SK-N-SH (cell line): Measurements from ENCODE around the gene CYP2B6. TPM values are rescaled to one million over a fixed set of nuclear protein-coding genes. Genes with fewer than 3 reads are reported as not detected.

Experiments
- CTCF ChIA-PET: fragments of 300-600, 350-600 bp; formaldehyde crosslinking; extraction: SDS; loops from one replicate; lab custom pipeline; 2021; lab: Yijun Ruan, JAX
- POLR2A ChIA-PET: fragments of 350-600 bp; sonication (Branson Sonifier 250); formaldehyde crosslinking; extraction: SDS; loops from one replicate; lab custom pipeline; 2020; ENCODE audit warnings: antibody characterized with exemption, inconsistent platforms; lab: Yijun Ruan, JAX
- DNase-seq: peaks from one replicate; pipeline ENCODE4 v3.0.0; 2012
- H2AFZ ChIP-seq: fragments of 200-600 bp; sonication (generic); 2 replicates; pipeline ENCODE4 v1.8.1; 2016; ENCODE audit warnings: antibody characterized with exemption, mild to moderate bottlenecking, low read depth
- H3F3A ChIP-seq: fragments of 200-600 bp; sonication (generic); replicated peaks from 2 replicates; pipeline ENCODE3; 2016; ENCODE audit warnings: antibody characterized with exemption, mild to moderate bottlenecking; ENCODE audit not compliant: insufficient read depth
- H3K27ac ChIP-seq, 2 experiments: fragments of 200-500 bp in 1 of 2; fragments of 200-600 bp in 1 of 2; sonication (Bioruptor generic) in 1 of 2; sonication (generic), shearing (Covaris generic) in 1 of 2; 2 replicates each; pipeline versions ENCODE4 v1.5.1 to v1.6.1; 2014 to 2016; ENCODE audit warnings: low read depth in 2 of 2, inconsistent platforms in 1 of 2, low read length in 1 of 2, mild to moderate bottlenecking in 1 of 2, mixed read lengths in 1 of 2
- H3K27me3 ChIP-seq: fragments of 200-600 bp; sonication (generic), shearing (Covaris generic); 2 replicates; pipeline ENCODE4 v1.6.1; 2016; ENCODE audit warnings: mixed run types; ENCODE audit not compliant: insufficient read depth
- H3K36me3 ChIP-seq, 2 experiments: fragments of 200-500 bp in 1 of 2; fragments of 200-600 bp in 1 of 2; sonication (Bioruptor generic) in 1 of 2; sonication (generic) in 1 of 2; replicated peaks in 1 of 2; 2 replicates each; pipeline versions ENCODE3 to v1.5.1; 2014 to 2016; ENCODE audit warnings: low read length in 1 of 2, mild to moderate bottlenecking in 1 of 2; ENCODE audit not compliant: insufficient read depth in 2 of 2, control insufficient read depth in 1 of 2
- H3K4me1 ChIP-seq, 2 experiments: fragments of 200-500 bp in 1 of 2; fragments of 200-600 bp in 1 of 2; sonication (Bioruptor generic) in 1 of 2; sonication (generic), shearing (Covaris generic) in 1 of 2; 2 replicates each; pipeline versions ENCODE4 v1.5.1 to v1.6.1; 2014 to 2016; ENCODE audit warnings: low read depth in 1 of 2, low read length in 1 of 2, mixed run types in 1 of 2; ENCODE audit not compliant: insufficient read depth in 2 of 2, control insufficient read depth in 1 of 2
- H3K4me2 ChIP-seq: fragments of 200-600 bp; sonication (generic), shearing (Covaris generic); 2 replicates; pipeline ENCODE4 v1.6.1; 2017; ENCODE audit warnings: mixed run types
- H3K4me3 ChIP-seq, 2 experiments: fragments of 200-500 bp in 1 of 2; fragments of 200-600 bp in 1 of 2; sonication (Bioruptor generic) in 1 of 2; sonication (generic), shearing (Covaris generic) in 1 of 2; 2 replicates each; pipeline versions ENCODE4 v1.5.1 to v1.8.1; 2014 to 2016; ENCODE audit warnings: low read depth in 2 of 2, inconsistent platforms in 1 of 2, low read length in 1 of 2, mild to moderate bottlenecking in 1 of 2, mixed read lengths in 1 of 2, moderate library complexity in 1 of 2
- H3K79me2 ChIP-seq: fragments of 200-600 bp; sonication (generic); 2 replicates; pipeline ENCODE4 v1.8.1; 2017; ENCODE audit warnings: mild to moderate bottlenecking; ENCODE audit not compliant: insufficient read depth
- H3K9ac ChIP-seq: fragments of 200-600 bp; sonication (generic); 2 replicates; pipeline ENCODE4 v1.6.1; 2017; ENCODE audit warnings: mixed run types
- H3K9me2 ChIP-seq: fragments of 200-600 bp; sonication (generic); 2 replicates; pipeline ENCODE4 v1.6.1; 2017; ENCODE audit warnings: mixed run types
- H3K9me3 ChIP-seq: fragments of 200-600 bp; sonication (generic); 2 replicates; pipeline ENCODE4 v1.6.1; 2017; ENCODE audit warnings: mixed run types, mild to moderate bottlenecking, moderate library complexity
- H4K20me1 ChIP-seq: fragments of 200-600 bp; sonication (generic); 2 replicates; pipeline ENCODE4 v1.6.1; 2017; ENCODE audit warnings: mild to moderate bottlenecking, mixed run types; ENCODE audit not compliant: insufficient read depth
- ELF1 ChIP-seq: IDR thresholded peaks from 2 replicates; pipeline ENCODE4 v1.4.0; 2012
- FOSL2 ChIP-seq: IDR thresholded peaks from 2 replicates; pipeline ENCODE4 v1.4.0; 2012; ENCODE audit warnings: low read depth, mild to moderate bottlenecking, moderate library complexity, borderline replicate concordance
- FOXJ3 ChIP-seq: sonication (generic); formaldehyde crosslinking; IDR thresholded peaks from 2 replicates; pipeline ENCODE4 v1.5.1; 2020; ENCODE audit warnings: mild to moderate bottlenecking, missing genetic modification reagents
- FOXM1 ChIP-seq: IDR thresholded peaks from 2 replicates; pipeline ENCODE4 v1.4.0; 2012; ENCODE audit warnings: low read depth, mild to moderate bottlenecking
- JUND ChIP-seq: IDR thresholded peaks from 2 replicates; pipeline ENCODE4 v1.4.0; 2012
- MXI1 ChIP-seq: IDR thresholded peaks from 2 replicates; pipeline ENCODE4 v1.6.1; 2012; ENCODE audit warnings: mild to moderate bottlenecking, low read depth, low read length, improper control_type of control experiment
- NFIC ChIP-seq: IDR thresholded peaks from 2 replicates; pipeline ENCODE4 v1.4.0; 2012; ENCODE audit warnings: borderline replicate concordance
- POLR2AphosphoS5 ChIP-seq: IDR thresholded peaks from 2 replicates; pipeline ENCODE4 v1.6.1; 2012; ENCODE audit warnings: low read depth, low read length
- RAD21 ChIP-seq: IDR thresholded peaks from 2 replicates; pipeline ENCODE4 v1.6.1; 2012; ENCODE audit warnings: mild to moderate bottlenecking, low read length
- RXRA ChIP-seq: IDR thresholded peaks from 2 replicates; pipeline ENCODE4 v1.4.0; 2012; ENCODE audit warnings: low read depth, mild to moderate bottlenecking, borderline replicate concordance
- SMC3 ChIP-seq: IDR thresholded peaks from 2 replicates; pipeline ENCODE4 v1.6.1; 2012; ENCODE audit warnings: low read depth, low read length, improper control_type of control experiment
- TAF1 ChIP-seq: IDR thresholded peaks from 2 replicates; pipeline ENCODE4 v1.6.1; 2012; ENCODE audit warnings: low read depth, mild to moderate bottlenecking, low read length, moderate library complexity, borderline replicate concordance
- YY1 ChIP-seq: IDR thresholded peaks from 2 replicates; pipeline ENCODE4 v1.4.0; 2012; ENCODE audit warnings: low read depth, mild to moderate bottlenecking
- WGBS: methylation state at CpG from one replicate; pipeline ENCODE4 v1.1.6; 2017; ENCODE audit warnings: low lambda C conversion rate; 5-methylcytosine and 5-hydroxymethylcytosine counted together
- polyA plus RNA-seq, 3 experiments: library from polyadenylated mRNA; depleted of rRNA; stranded (reverse); fragments of >200 nt; gene quantifications; 2 replicates each; pipeline ENCODE4 v1.2.3, GENCODE V29; 2012
- TF ChIP-seq, protein P1 (sequence below): fragments of 200-600 bp; sonication (generic); IDR thresholded peaks from 2 replicates; pipeline ENCODE4 v1.6.1; 2017; ENCODE audit warnings: antibody characterized with exemption, mild to moderate bottlenecking, moderate library complexity
- TF ChIP-seq, protein P2 (sequence below): IDR thresholded peaks from 2 replicates; pipeline ENCODE4 v1.4.0; 2012; ENCODE audit warnings: low read depth
- TF ChIP-seq, protein P3 (sequence below): IDR thresholded peaks from 2 replicates; pipeline ENCODE4 v1.4.0; 2012; ENCODE audit warnings: low read depth, borderline replicate concordance
- TF ChIP-seq, protein P4 (sequence below): fragments of 150-350 bp; IDR thresholded peaks from 2 replicates; pipeline ENCODE4 v1.6.1; 2016; ENCODE audit warnings: mild to moderate bottlenecking, low read depth, low read length
- TF ChIP-seq, protein P5 (sequence below): IDR thresholded peaks from 2 replicates; pipeline ENCODE4 v1.4.0; 2012; ENCODE audit warnings: low read depth, borderline replicate concordance

Gene CYP2B6
- polyA plus RNA-seq, 1 of the 3 experiments (the other 2 are of a cell fraction) = not detected

DNA sequence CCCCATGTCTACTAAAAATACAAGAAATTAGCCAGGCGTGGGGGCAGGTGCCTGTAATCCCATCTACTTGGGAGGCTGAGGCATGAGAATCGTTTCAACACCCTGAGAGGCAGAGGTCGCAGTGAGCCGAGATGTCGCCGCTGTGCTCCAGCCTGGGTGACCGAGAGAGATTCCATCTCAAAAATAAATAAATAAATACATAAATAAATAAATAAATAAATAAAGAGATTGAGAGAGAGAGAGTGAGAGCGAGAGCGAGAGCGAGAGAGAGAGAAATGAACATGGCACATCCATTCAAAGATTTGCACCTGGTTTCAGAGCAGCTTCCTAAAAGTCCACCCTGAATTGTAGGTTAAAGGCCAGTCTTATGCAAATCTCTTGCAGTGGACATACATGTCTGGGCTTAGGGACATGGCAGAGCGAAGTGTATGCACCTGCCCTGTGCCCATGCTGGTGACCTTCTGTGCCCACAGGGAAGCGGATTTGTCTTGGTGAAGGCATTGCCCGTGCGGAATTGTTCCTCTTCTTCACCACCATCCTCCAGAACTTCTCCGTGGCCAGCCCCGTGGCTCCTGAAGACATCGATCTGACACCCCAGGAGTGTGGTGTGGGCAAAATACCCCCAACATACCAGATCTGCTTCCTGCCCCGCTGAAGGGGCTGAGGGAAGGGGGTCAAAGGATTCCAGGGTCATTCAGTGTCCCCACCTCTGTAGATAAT is 42.3 kb upstream of the CYP2B6 start (continued):
- TF ChIP-seq FOSL2 = no peak
- TF ChIP-seq NFIC = no peak

DNA sequence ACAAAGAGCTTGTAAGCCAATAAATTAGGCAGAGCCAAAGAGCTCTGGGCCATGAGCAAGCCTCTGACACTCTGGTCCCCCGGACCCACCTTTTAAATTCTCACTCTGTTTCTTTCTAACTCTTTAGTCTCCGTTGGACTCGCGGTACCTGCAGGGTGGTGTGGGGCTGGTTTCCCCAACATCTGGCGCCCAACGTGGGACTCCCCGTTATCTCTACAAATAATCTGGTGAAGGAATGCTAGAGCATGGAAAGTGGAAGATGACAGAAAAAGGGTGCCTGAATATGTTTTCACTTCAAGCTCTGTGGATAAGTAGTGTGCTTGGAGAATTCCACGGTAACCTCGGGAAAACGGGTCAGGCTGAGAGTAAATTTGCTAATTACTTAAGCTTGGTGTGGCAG is 36.5 kb upstream of the CYP2B6 start:
- DNase-seq = no peak
- Histone ChIP-seq H3K9me2 (no peaks in the 10 kb centered on the region), H4K20me1 (no peaks in the 10 kb centered on the region), H3F3A (no peaks in the 10 kb centered on the region), H3K36me3 (no peaks in the 10 kb centered on the region), H3K4me1 (no peaks in the 10 kb centered on the region), H2AFZ (no peak overlapping the region), H3K4me2 (no peak overlapping the region), H3K27me3 (peaks cover 23% of the 10 kb centered on the region; the same call in 1 of the 2 replicates), H3K9me3 (0 out of 2 replicates have a peak, but pooled peaks cover 8% of the 10 kb centered on the region), H3K4me3 (no peak overlapping the region), H3K9ac (no peak overlapping the region), H3K79me2 (no peaks in the 10 kb centered on the region), H3K27ac (no peak overlapping the region)
- TF ChIP-seq, protein P1, sequence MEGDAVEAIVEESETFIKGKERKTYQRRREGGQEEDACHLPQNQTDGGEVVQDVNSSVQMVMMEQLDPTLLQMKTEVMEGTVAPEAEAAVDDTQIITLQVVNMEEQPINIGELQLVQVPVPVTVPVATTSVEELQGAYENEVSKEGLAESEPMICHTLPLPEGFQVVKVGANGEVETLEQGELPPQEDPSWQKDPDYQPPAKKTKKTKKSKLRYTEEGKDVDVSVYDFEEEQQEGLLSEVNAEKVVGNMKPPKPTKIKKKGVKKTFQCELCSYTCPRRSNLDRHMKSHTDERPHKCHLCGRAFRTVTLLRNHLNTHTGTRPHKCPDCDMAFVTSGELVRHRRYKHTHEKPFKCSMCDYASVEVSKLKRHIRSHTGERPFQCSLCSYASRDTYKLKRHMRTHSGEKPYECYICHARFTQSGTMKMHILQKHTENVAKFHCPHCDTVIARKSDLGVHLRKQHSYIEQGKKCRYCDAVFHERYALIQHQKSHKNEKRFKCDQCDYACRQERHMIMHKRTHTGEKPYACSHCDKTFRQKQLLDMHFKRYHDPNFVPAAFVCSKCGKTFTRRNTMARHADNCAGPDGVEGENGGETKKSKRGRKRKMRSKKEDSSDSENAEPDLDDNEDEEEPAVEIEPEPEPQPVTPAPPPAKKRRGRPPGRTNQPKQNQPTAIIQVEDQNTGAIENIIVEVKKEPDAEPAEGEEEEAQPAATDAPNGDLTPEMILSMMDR = no peak
- TF ChIP-seq, protein P2, sequence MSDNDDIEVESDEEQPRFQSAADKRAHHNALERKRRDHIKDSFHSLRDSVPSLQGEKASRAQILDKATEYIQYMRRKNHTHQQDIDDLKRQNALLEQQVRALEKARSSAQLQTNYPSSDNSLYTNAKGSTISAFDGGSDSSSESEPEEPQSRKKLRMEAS = no peak
- no peak for TF ChIP-seq ELF1
- TF ChIP-seq FOXJ3 (CRISPR knock-in tag) = no peak
- no peak for TF ChIP-seq POLR2AphosphoS5
- TF ChIP-seq, protein P3, sequence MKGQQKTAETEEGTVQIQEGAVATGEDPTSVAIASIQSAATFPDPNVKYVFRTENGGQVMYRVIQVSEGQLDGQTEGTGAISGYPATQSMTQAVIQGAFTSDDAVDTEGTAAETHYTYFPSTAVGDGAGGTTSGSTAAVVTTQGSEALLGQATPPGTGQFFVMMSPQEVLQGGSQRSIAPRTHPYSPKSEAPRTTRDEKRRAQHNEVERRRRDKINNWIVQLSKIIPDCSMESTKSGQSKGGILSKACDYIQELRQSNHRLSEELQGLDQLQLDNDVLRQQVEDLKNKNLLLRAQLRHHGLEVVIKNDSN = no peak
- TF ChIP-seq SMC3 = no peak
- TF ChIP-seq NFIC = no peak
- TF ChIP-seq RAD21 = no peak
- TF ChIP-seq YY1 = no peak
- TF ChIP-seq MXI1 = no peak
- TF ChIP-seq, protein P4, sequence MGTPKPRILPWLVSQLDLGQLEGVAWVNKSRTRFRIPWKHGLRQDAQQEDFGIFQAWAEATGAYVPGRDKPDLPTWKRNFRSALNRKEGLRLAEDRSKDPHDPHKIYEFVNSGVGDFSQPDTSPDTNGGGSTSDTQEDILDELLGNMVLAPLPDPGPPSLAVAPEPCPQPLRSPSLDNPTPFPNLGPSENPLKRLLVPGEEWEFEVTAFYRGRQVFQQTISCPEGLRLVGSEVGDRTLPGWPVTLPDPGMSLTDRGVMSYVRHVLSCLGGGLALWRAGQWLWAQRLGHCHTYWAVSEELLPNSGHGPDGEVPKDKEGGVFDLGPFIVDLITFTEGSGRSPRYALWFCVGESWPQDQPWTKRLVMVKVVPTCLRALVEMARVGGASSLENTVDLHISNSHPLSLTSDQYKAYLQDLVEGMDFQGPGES = no peak
- TF ChIP-seq, protein P5, sequence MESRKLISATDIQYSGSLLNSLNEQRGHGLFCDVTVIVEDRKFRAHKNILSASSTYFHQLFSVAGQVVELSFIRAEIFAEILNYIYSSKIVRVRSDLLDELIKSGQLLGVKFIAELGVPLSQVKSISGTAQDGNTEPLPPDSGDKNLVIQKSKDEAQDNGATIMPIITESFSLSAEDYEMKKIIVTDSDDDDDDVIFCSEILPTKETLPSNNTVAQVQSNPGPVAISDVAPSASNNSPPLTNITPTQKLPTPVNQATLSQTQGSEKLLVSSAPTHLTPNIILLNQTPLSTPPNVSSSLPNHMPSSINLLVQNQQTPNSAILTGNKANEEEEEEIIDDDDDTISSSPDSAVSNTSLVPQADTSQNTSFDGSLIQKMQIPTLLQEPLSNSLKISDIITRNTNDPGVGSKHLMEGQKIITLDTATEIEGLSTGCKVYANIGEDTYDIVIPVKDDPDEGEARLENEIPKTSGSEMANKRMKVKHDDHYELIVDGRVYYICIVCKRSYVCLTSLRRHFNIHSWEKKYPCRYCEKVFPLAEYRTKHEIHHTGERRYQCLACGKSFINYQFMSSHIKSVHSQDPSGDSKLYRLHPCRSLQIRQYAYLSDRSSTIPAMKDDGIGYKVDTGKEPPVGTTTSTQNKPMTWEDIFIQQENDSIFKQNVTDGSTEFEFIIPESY = no peak
- TF ChIP-seq RXRA = no peak
- no peak for TF ChIP-seq JUND
- TF ChIP-seq FOXM1 = no peak
- TF ChIP-seq TAF1 = no peak
- ChIA-PET POLR2A (no interaction called here), CTCF (no interaction called here)
- 26% methylated on average over 10 of the region's 10 CpGs for WGBS
